22Rv1 (cell line): ENCODE measurements around the gene PHYH.

ENCODE experiments used
- ZFX ChIP-seq: fragments of 450-650 bp; IDR thresholded peaks from 2 replicates; pipeline ENCODE4 v1.6.1; 2017; ENCODE audit warnings: antibody characterized with exemption, borderline replicate concordance
- TF ChIP-seq, protein P1 (sequence below): fragments of 450-650 bp; IDR thresholded peaks from 2 replicates; pipeline ENCODE4 v1.5.1; 2017; ENCODE audit warnings: mild to moderate bottlenecking

DNA sequence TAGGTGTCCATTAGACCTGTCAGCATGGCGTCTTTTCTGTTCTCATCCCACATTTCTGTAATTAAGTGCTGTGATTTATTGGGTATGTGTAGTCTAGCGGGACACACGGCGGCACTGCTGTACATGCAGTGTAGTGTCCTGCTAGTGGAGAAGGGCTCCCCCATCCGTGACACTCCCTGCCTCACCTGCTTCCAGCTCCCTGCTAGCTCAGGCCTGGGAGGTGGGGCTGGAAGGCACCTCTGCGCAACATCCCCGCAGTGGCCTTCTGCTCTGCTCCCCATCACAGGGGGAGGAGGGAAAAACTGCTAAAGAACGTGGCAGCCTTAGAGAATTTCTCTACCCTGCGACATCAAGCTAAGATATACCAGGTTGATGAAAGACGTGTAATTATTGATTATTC, 28.7 kb upstream of the PHYH start:
- TF ChIP-seq, protein P1, sequence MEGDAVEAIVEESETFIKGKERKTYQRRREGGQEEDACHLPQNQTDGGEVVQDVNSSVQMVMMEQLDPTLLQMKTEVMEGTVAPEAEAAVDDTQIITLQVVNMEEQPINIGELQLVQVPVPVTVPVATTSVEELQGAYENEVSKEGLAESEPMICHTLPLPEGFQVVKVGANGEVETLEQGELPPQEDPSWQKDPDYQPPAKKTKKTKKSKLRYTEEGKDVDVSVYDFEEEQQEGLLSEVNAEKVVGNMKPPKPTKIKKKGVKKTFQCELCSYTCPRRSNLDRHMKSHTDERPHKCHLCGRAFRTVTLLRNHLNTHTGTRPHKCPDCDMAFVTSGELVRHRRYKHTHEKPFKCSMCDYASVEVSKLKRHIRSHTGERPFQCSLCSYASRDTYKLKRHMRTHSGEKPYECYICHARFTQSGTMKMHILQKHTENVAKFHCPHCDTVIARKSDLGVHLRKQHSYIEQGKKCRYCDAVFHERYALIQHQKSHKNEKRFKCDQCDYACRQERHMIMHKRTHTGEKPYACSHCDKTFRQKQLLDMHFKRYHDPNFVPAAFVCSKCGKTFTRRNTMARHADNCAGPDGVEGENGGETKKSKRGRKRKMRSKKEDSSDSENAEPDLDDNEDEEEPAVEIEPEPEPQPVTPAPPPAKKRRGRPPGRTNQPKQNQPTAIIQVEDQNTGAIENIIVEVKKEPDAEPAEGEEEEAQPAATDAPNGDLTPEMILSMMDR, result no peak
- no peak for TF ChIP-seq ZFX
